Peyer's patch (tissue), 4 donors: ENCODE measurements around the gene MKI67. TPM values are rescaled to one million over a fixed set of nuclear protein-coding genes. Genes with fewer than 3 reads are reported as not detected.

ENCODE experiments used
- DNase-seq, 3 donors: peaks; one replicate each; pipeline ENCODE4 v3.0.0-alpha.2; 2017 to 2019
- H3K27ac ChIP-seq, 4 donors: fragments of 200-600 bp; sonication (generic); one replicate each; pipeline ENCODE4 v1.5.1; 2016 to 2019
- H3K27me3 ChIP-seq, 2 donors: fragments of 200-600 bp; sonication (generic); one replicate each; pipeline ENCODE4 v1.5.1; 2019
- H3K36me3 ChIP-seq, 3 donors: fragments of 200-600 bp; sonication (generic); one replicate each; pipeline ENCODE4 v1.5.1; 2016 to 2019
- H3K4me1 ChIP-seq, 4 donors: fragments of 200-600 bp; sonication (generic); one replicate each; pipeline ENCODE4 v1.5.1; 2016 to 2019
- H3K4me3 ChIP-seq, 4 donors: fragments of 200-600 bp; sonication (generic); 1 replicate in 3 of 4; 2 replicates in 1 of 4; pipeline ENCODE4 v1.5.1; 2016 to 2019; ENCODE audit warnings: mild to moderate bottlenecking in 1 of 4
- H3K9me3 ChIP-seq, 4 donors: fragments of 200-600 bp; sonication (generic); one replicate each; pipeline ENCODE4 v1.5.1; 2016 to 2019; ENCODE audit warnings: mild to moderate bottlenecking in 1 of 4
- POLR2A ChIP-seq, 2 donors: fragments of 450-650 bp; IDR thresholded peaks; one replicate each; pipeline ENCODE4 v1.5.1; 2017; ENCODE audit warnings: antibody characterized with exemption in 2 of 2, mild to moderate bottlenecking in 2 of 2, moderate library complexity in 2 of 2
- total RNA-seq, 4 donors: library from RNA; depleted of rRNA; stranded (reverse); fragments of >200 nt; gene quantifications; one replicate each; pipeline ENCODE4 v1.1.0, GENCODE V29; 2016
- TF ChIP-seq, protein P1 (sequence below), 6 experiments: fragments of 450-650 bp in 4 of 6; fragments of 200-600 bp in 2 of 6; sonication (generic) in 1 of 6; IDR thresholded peaks; one replicate each; pipeline ENCODE4 v1.5.1; 2017 to 2019; ENCODE audit warnings: antibody characterized with exemption in 6 of 6, mild to moderate bottlenecking in 3 of 6, moderate library complexity in 1 of 6

MKI67 gene
- total RNA-seq, 4 donors from 2014 or later = 11.9 to 74.3 (median 18.9) TPM

DNA sequence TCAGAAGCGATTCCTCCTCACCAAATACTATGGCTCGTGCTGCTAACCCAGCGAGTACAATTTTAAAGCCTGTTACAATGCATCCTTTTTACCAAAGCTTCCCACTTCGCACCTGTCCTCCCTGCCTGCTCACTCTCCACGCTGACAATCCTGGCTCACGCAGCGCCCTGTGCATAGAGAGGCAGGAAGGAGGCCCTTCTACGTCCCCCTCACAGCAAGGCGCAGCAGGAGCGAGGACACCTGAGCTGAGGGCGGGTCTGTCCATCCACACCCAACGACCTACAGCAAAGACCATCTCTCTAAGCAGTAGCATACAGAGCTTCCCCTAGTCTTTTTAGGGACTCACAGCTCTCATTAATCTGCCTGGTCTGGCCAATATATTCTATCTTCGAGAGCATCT lies 46.0 kb downstream of the MKI67 start:
- DNase-seq = peak in 1 of 3 donors; percentile 21
- H3K4me3 ChIP-seq = no peak overlapping the region
- no peaks in the 10 kb centered on the region for H3K27me3 ChIP-seq
- peaks cover 0 to 65% (median 0%) of the 10 kb centered on the region in 3 donors for H3K36me3 ChIP-seq
- no peak for TF ChIP-seq POLR2A (IDR thresholded peaks at IDR 0.05)
- TF ChIP-seq, protein P1, sequence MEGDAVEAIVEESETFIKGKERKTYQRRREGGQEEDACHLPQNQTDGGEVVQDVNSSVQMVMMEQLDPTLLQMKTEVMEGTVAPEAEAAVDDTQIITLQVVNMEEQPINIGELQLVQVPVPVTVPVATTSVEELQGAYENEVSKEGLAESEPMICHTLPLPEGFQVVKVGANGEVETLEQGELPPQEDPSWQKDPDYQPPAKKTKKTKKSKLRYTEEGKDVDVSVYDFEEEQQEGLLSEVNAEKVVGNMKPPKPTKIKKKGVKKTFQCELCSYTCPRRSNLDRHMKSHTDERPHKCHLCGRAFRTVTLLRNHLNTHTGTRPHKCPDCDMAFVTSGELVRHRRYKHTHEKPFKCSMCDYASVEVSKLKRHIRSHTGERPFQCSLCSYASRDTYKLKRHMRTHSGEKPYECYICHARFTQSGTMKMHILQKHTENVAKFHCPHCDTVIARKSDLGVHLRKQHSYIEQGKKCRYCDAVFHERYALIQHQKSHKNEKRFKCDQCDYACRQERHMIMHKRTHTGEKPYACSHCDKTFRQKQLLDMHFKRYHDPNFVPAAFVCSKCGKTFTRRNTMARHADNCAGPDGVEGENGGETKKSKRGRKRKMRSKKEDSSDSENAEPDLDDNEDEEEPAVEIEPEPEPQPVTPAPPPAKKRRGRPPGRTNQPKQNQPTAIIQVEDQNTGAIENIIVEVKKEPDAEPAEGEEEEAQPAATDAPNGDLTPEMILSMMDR (IDR thresholded peaks at IDR 0.05) = no peak
- H3K27ac ChIP-seq = no peak overlapping the region
- no peaks in the 10 kb centered on the region for H3K4me1 ChIP-seq
- no peaks in the 10 kb centered on the region for H3K9me3 ChIP-seq

DNA sequence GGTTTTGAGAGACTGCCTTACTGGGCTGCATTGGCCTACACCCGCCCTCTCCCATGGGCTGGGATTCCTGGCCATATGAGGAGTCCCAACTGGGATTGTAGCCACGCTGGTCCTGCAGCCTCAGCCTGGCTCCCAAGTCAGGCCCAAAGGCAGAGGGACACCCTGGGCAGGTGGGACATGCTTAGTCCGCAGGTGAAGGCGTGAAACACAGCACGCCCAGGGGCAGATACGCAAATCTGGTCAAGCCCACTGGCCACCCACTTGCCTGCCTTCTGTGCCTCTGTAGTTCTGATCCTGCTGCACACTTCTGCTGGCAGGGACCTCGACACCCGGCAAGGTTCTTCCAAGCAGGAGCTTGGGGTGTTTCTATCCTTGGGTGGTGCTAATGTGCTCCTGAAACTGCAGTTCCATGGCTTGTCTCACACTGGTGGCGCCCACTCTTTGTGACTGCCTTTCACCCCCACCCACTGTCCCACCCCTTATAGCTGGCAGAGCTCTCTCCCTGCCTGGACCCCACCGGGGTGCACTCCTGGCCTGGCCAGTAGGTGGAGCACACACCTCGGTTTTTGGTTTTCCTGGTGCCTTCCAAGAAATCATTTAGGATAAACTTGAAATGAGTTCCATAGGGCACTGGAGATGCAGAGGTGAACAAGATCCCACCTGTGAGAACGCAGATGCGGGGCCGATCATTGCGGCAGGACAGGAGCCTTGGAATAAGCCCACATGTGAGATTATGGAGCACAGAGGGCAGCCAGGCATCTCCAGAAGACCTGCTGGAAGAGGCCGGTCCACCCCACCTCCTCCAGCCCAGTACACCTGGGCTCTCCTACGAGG lies 47.9 kb downstream of the MKI67 start:
- no peak for TF ChIP-seq POLR2A (IDR thresholded peaks at IDR 0.05)
- TF ChIP-seq, protein P1 (IDR thresholded peaks at IDR 0.05) = peak; percentile 24 to 67 (median 61)
- Histone ChIP-seq H3K36me3 (peaks cover 0 to 74% (median 0%) of the 10 kb centered on the region in 3 donors), H3K4me1 (no peaks in the 10 kb centered on the region), H3K27ac (no peak overlapping the region), H3K4me3 (no peak overlapping the region), H3K9me3 (no peaks in the 10 kb centered on the region), H3K27me3 (no peaks in the 10 kb centered on the region)
- DNase-seq = no peak

DNA sequence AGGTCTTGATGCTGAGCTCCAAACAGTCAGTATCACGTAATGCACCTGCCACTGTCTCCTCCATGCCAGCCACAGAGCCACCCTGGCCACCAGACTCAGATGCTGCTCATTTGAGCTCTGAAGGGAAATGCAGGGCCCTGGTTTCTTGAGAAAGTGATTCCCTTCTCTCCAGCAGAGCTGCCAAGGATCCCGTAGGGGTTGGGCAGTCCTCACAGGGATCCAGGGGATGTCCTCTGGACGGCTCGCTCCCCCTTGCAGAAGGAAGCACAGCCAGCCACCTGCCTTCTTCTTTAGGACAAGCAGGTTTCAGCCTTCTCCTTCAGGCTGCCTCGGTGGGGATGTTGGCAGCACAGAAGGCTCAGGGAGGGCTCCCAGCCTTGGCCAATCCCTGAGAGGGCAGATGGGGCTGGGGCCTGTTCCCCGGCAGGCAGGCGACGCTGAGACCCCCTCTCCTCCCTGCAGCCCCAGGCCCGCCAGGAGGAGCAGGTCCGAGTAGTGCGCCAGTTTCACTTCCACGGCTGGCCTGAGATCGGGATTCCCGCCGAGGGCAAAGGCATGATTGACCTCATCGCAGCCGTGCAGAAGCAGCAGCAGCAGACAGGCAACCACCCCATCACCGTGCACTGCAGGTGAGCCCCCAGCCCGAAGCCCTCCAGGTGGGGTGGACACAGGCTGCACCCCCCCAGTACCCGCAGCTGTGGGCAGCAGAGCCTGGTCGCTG lies 48.9 kb downstream of the MKI67 start:
- Histone ChIP-seq H3K9me3 (no peaks in the 10 kb centered on the region), H3K4me1 (no peaks in the 10 kb centered on the region), H3K27me3 (no peaks in the 10 kb centered on the region), H3K36me3 (peaks cover 0 to 80% (median 0%) of the 10 kb centered on the region in 3 donors), H3K4me3 (no peak overlapping the region), H3K27ac (no peak overlapping the region)
- no peak for DNase-seq
- TF ChIP-seq, protein P1 (IDR thresholded peaks at IDR 0.05) = no peak
- TF ChIP-seq POLR2A (IDR thresholded peaks at IDR 0.05) = no peak

DNA sequence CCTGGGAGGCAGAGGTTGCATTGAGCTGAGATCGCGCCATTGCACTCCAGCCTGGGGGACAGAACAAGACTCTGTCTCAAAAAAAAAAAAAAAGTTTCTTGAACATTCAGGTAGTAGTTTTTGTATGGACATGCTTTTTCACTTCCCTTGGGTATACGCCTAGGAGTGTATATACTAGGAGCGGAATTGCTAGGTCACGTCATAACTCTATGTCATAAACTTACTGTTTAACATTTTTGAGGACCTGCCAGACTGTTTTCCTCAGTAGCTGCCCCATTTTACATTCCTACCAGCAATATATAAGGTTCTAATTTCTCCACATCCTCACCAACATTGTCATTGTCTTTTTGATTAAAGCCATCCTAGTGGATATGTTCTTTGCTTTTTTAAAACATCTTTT lies 51.6 kb downstream of the MKI67 start:
- no peaks in the 10 kb centered on the region for H3K27me3 ChIP-seq
- peaks cover 0 to 93% (median 0%) of the 10 kb centered on the region in 3 donors for H3K36me3 ChIP-seq
- H3K4me1 ChIP-seq = no peaks in the 10 kb centered on the region
- H3K4me3 ChIP-seq = no peak overlapping the region
- no peak for DNase-seq
- no peak overlapping the region for H3K27ac ChIP-seq
- no peaks in the 10 kb centered on the region for H3K9me3 ChIP-seq
- TF ChIP-seq, protein P1 (IDR thresholded peaks at IDR 0.05) = no peak
- no peak for TF ChIP-seq POLR2A (IDR thresholded peaks at IDR 0.05)

DNA sequence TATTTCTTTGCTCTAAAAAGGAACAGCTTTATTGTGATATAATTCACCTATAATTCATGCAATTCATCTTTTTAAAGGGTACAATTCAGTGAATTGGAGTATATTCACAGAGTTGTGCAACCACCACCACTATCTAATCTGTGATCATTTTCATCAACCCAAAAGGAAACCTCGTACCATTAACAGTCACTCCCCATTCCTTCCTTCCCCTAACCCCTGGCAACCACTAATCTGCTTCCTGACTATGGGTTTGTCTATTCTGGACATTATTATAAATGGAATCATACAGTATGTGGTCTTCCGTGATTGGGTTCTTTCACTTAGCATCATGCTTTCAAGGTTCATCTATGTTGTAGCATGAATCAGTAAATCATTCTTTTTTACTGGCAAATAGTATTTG lies 52.3 kb downstream of the MKI67 start:
- H3K36me3 ChIP-seq = peaks cover 0 to 90% (median 0%) of the 10 kb centered on the region in 3 donors
- no peaks in the 10 kb centered on the region for H3K27me3 ChIP-seq
- no peak overlapping the region for H3K4me3 ChIP-seq
- DNase-seq = no peak
- H3K4me1 ChIP-seq = no peaks in the 10 kb centered on the region
- no peak for TF ChIP-seq POLR2A (IDR thresholded peaks at IDR 0.05)
- TF ChIP-seq, protein P1 (IDR thresholded peaks at IDR 0.05) = no peak
- H3K9me3 ChIP-seq = no peaks in the 10 kb centered on the region
- H3K27ac ChIP-seq = no peak overlapping the region
